Uterus (tissue), 2 donors: ENCODE measurements around the gene NKX1-1.

Source experiments
- POLR2A ChIP-seq, 2 donors: fragments of 450-650 bp; IDR thresholded peaks; one replicate each; pipeline ENCODE4 v1.6.1; 2016; ENCODE audit warnings: antibody characterized with exemption in 2 of 2, mild to moderate bottlenecking in 1 of 2, moderate library complexity in 1 of 2
- TF ChIP-seq, protein P1 (sequence below), 4 experiments: fragments of 200-600 bp in 2 of 4; fragments of 450-650 bp in 2 of 4; sonication (generic) in 2 of 4; IDR thresholded peaks; one replicate each; pipeline ENCODE4 v1.5.1; 2016 to 2019; ENCODE audit warnings: antibody characterized with exemption in 4 of 4, mild to moderate bottlenecking in 2 of 4, moderate library complexity in 1 of 4

- TF ChIP-seq, protein P1, sequence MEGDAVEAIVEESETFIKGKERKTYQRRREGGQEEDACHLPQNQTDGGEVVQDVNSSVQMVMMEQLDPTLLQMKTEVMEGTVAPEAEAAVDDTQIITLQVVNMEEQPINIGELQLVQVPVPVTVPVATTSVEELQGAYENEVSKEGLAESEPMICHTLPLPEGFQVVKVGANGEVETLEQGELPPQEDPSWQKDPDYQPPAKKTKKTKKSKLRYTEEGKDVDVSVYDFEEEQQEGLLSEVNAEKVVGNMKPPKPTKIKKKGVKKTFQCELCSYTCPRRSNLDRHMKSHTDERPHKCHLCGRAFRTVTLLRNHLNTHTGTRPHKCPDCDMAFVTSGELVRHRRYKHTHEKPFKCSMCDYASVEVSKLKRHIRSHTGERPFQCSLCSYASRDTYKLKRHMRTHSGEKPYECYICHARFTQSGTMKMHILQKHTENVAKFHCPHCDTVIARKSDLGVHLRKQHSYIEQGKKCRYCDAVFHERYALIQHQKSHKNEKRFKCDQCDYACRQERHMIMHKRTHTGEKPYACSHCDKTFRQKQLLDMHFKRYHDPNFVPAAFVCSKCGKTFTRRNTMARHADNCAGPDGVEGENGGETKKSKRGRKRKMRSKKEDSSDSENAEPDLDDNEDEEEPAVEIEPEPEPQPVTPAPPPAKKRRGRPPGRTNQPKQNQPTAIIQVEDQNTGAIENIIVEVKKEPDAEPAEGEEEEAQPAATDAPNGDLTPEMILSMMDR (IDR thresholded peaks at IDR 0.05): no peak
- TF ChIP-seq POLR2A (IDR thresholded peaks at IDR 0.05): no peak
Measured at GRCh38 chr4:1403177-1403583, 3.1 kb downstream of the NKX1-1 start.
